Keratinocyte (primary cell): Measurements from ENCODE around the gene TEX19.

ENCODE experiments used
- CTCF ChIP-seq, 3 experiments: IDR thresholded peaks in 1 of 3; conservative IDR thresholded peaks in 1 of 3; optimal IDR thresholded peaks in 1 of 3; 2 replicates in 2 of 3; 3 replicates in 1 of 3; pipeline versions ENCODE3 to v1.5.1; 2011; ENCODE audit warnings: low read length in 3 of 3, mild to moderate bottlenecking in 3 of 3, moderate library complexity in 2 of 3, control low read depth in 1 of 3, inconsistent platforms in 1 of 3; ENCODE audit not compliant: insufficient read depth in 2 of 3; ENCODE audit errors: extremely low read depth in 1 of 3
- EZH2 ChIP-seq: IDR thresholded peaks from one replicate; pipeline ENCODE4 v1.6.1; 2012; ENCODE audit warnings: inconsistent platforms, mild to moderate bottlenecking, low read length, moderate library complexity

DNA sequence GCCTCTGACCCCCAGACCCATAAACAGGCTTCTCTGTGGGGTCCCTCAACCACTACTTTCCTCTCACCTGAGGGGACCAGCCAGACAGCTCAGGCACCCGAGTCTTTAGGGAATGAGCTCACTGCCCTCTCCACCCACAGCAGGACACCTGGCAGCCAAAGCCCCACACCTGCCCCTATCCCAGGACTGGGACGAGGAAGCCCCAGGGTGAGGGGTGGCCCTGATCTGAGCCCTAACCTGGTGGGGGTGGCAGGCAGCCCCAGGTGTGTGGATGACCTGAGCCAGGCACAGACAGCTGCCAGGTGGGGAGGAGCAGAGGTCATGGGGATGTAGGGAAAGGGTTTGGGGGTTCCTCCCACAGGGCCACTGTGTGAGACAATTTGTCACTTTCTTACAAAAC is 1.7 kb upstream of the TEX19 start:
- no peak for TF ChIP-seq CTCF (optimal IDR thresholded peaks at IDR 0.05 in 1 of 3, IDR thresholded peaks at IDR 0.05 in 1 of 3, conservative IDR thresholded peaks at IDR 0.05 in 1 of 3; ENCODE audit: extremely low read depth in 1 of 3, insufficient read depth in 2 of 3, low read length in 3 of 3)
- TF ChIP-seq EZH2 = no peak
